H9 (cell line): ENCODE results near the gene PDE7B. TPM values are rescaled to one million over a fixed set of nuclear protein-coding genes. Genes with fewer than 3 reads are reported as not detected.

Experiments
- DNase-seq: peaks from one replicate; pipeline ENCODE4 v3.0.0-alpha.2; 2017
- H2AFZ ChIP-seq: one replicate; pipeline ENCODE4 v1.6.1; 2013; ENCODE audit warnings: mild to moderate bottlenecking, low read length, control low read depth, moderate library complexity
- H2AK5ac ChIP-seq: 2 replicates; pipeline ENCODE4 v1.6.1; 2013; ENCODE audit warnings: low read length, control low read depth, mixed read lengths; ENCODE audit not compliant: insufficient read length
- H2BK120ac ChIP-seq: one replicate; pipeline ENCODE4 v1.6.1; 2013; ENCODE audit warnings: low read depth, mild to moderate bottlenecking, low read length, control low read depth, inconsistent platforms; ENCODE audit not compliant: poor library complexity, severe bottlenecking
- H2BK12ac ChIP-seq: 2 replicates; pipeline ENCODE4 v1.6.1; 2013; ENCODE audit warnings: low read length, control low read depth, mixed read lengths, low read depth; ENCODE audit not compliant: insufficient read length
- H2BK15ac ChIP-seq: 2 replicates; pipeline ENCODE4 v1.6.1; 2013; ENCODE audit warnings: low read depth, low read length, control low read depth
- H2BK20ac ChIP-seq: one replicate; pipeline ENCODE4 v1.6.1; 2013; ENCODE audit warnings: low read depth, mild to moderate bottlenecking, low read length, control low read depth, inconsistent platforms; ENCODE audit not compliant: poor library complexity, severe bottlenecking
- H2BK5ac ChIP-seq: 2 replicates; pipeline ENCODE4 v1.6.1; 2013; ENCODE audit warnings: low read length, control low read depth, mixed read lengths; ENCODE audit not compliant: insufficient read length
- H3K14ac ChIP-seq: 2 replicates; pipeline ENCODE4 v1.6.1; 2013; ENCODE audit warnings: low read length, control low read depth; ENCODE audit not compliant: insufficient read depth
- H3K18ac ChIP-seq: 2 replicates; pipeline ENCODE4 v1.6.1; 2013; ENCODE audit warnings: low read depth, mild to moderate bottlenecking, mixed read lengths, low read length, control low read depth; ENCODE audit not compliant: insufficient read length
- H3K23ac ChIP-seq: 2 replicates; pipeline ENCODE4 v1.6.1; 2013; ENCODE audit warnings: low read length, control low read depth, mixed read lengths, low read depth; ENCODE audit not compliant: insufficient read length
- H3K23me2 ChIP-seq: 2 replicates; pipeline ENCODE4 v1.6.1; 2013; ENCODE audit warnings: low read depth, mild to moderate bottlenecking, mixed read lengths, low read length, control low read depth; ENCODE audit not compliant: insufficient read length, poor library complexity, severe bottlenecking
- H3K27ac ChIP-seq: 2 replicates; pipeline ENCODE4 v1.5.1; 2013; ENCODE audit warnings: low read length, control low read depth, mixed read lengths, low read depth; ENCODE audit not compliant: insufficient read length
- H3K27me3 ChIP-seq: 2 replicates; pipeline ENCODE4 v1.6.1; 2013; ENCODE audit warnings: low read length, control low read depth, inconsistent platforms; ENCODE audit not compliant: insufficient read depth
- H3K4ac ChIP-seq: 2 replicates; pipeline ENCODE4 v1.6.1; 2013; ENCODE audit warnings: low read depth, mild to moderate bottlenecking, control low read depth, inconsistent platforms, low read length, moderate library complexity
- H3K4me1 ChIP-seq: 2 replicates; pipeline ENCODE4 v1.6.1; 2013; ENCODE audit warnings: low read length, control low read depth, inconsistent platforms; ENCODE audit not compliant: insufficient read depth
- H3K4me2 ChIP-seq: 2 replicates; pipeline ENCODE4 v1.6.1; 2013; ENCODE audit warnings: low read length, control low read depth, mixed read lengths; ENCODE audit not compliant: insufficient read length, insufficient read depth
- H3K56ac ChIP-seq: 2 replicates; pipeline ENCODE4 v1.6.1; 2013; ENCODE audit warnings: low read depth, mild to moderate bottlenecking, mixed read lengths, low read length, control low read depth; ENCODE audit not compliant: insufficient read length
- H3K79me1 ChIP-seq: 2 replicates; pipeline ENCODE4 v1.6.1; 2013; ENCODE audit warnings: low read depth, mild to moderate bottlenecking, moderate library complexity, low read length, control low read depth, inconsistent platforms; ENCODE audit not compliant: insufficient read depth, poor library complexity, severe bottlenecking
- H3K79me2 ChIP-seq: 2 replicates; pipeline ENCODE4 v1.6.1; 2013; ENCODE audit warnings: low read length, control low read depth, inconsistent platforms; ENCODE audit not compliant: insufficient read depth
- H3K9ac ChIP-seq: 2 replicates; pipeline ENCODE4 v1.6.1; 2013; ENCODE audit warnings: low read length, control low read depth, mixed read lengths; ENCODE audit not compliant: insufficient read length; ENCODE audit errors: extremely low read depth
- H3K9me3 ChIP-seq: one replicate; pipeline ENCODE4 v1.6.1; 2013; ENCODE audit warnings: low read depth, low read length, inconsistent platforms; ENCODE audit not compliant: control insufficient read depth
- H3T11ph ChIP-seq: one replicate; pipeline ENCODE4 v1.6.1; 2013; ENCODE audit warnings: mild to moderate bottlenecking, low read length, control low read depth, inconsistent platforms
- H4K20me1 ChIP-seq: one replicate; pipeline ENCODE4 v1.6.1; 2013; ENCODE audit not compliant: control insufficient read depth, insufficient read length, insufficient read depth
- H4K5ac ChIP-seq: 2 replicates; pipeline ENCODE4 v1.6.1; 2013; ENCODE audit warnings: low read depth, mild to moderate bottlenecking, mixed read lengths, low read length, control low read depth; ENCODE audit not compliant: insufficient read length
- H4K8ac ChIP-seq: replicated peaks from 2 replicates; pipeline ENCODE4 v1.6.1; 2013; ENCODE audit warnings: low read length, control low read depth, mixed read lengths, low read depth; ENCODE audit not compliant: insufficient read length
- H4K91ac ChIP-seq: 2 replicates; pipeline ENCODE4 v1.6.1; 2013; ENCODE audit warnings: low read depth, mild to moderate bottlenecking, moderate library complexity, mixed read lengths, low read length, control low read depth; ENCODE audit not compliant: insufficient read length
- H3K27ac Mint-ChIP-seq, 3 experiments: 2 replicates in 2 of 3; 3 replicates in 1 of 3; pipeline ENCODE4 v1.8.0; 2020 to 2021; ENCODE audit warnings: mixed read lengths in 3 of 3, mild to moderate bottlenecking in 1 of 3, moderate library complexity in 1 of 3
- H3K27me3 Mint-ChIP-seq: 2 replicates; pipeline ENCODE4 v1.8.0; 2021; ENCODE audit warnings: low read depth, mild to moderate bottlenecking, moderate library complexity, mixed read lengths
- H3K36me3 Mint-ChIP-seq, 3 experiments: 2 replicates in 2 of 3; 3 replicates in 1 of 3; pipeline ENCODE4 v1.8.0; 2020 to 2021; ENCODE audit warnings: low read depth in 3 of 3, mixed read lengths in 3 of 3; ENCODE audit not compliant: insufficient read depth in 1 of 3
- H3K4me1 Mint-ChIP-seq, 2 experiments: 2 replicates each; pipeline ENCODE4 v1.8.0; 2020; ENCODE audit warnings: mixed read lengths in 2 of 2
- H3K4me3 Mint-ChIP-seq, 2 experiments: 2 replicates in 1 of 2; 3 replicates in 1 of 2; pipeline ENCODE4 v1.8.0; 2020 to 2021; ENCODE audit warnings: mild to moderate bottlenecking in 2 of 2, mixed read lengths in 2 of 2, moderate library complexity in 1 of 2
- H3K9me3 Mint-ChIP-seq, 2 experiments: 2 replicates in 1 of 2; 3 replicates in 1 of 2; pipeline ENCODE4 v1.8.0; 2020; ENCODE audit warnings: mild to moderate bottlenecking in 2 of 2, mixed read lengths in 2 of 2, moderate library complexity in 1 of 2
- WGBS: extraction: QIAGEN DNeasy Blood & Tissue Kit; methylation state at CpG from one replicate; pipeline ENCODE4 v1.1.7; 2013; ENCODE audit warnings: missing lambda C conversion rate, low lambda C conversion rate, mixed read lengths; ENCODE audit not compliant: insufficient read length; ENCODE audit errors: extremely low coverage; 5-methylcytosine and 5-hydroxymethylcytosine counted together
- total RNA-seq: library from RNA; stranded (reverse); gene quantifications from 2 replicates; pipeline ENCODE4 v1.2.1, GENCODE V29; 2021
- TF ChIP-seq, protein P1 (sequence below): fragments of 200-600 bp; sonication (generic); conservative IDR thresholded peaks from 3 replicates; pipeline ENCODE4 v1.8.0; 2021; ENCODE audit warnings: antibody characterized with exemption, mild to moderate bottlenecking

Gene PDE7B
- total RNA-seq, 1 experiment from 2014 or later: not detected

DNA sequence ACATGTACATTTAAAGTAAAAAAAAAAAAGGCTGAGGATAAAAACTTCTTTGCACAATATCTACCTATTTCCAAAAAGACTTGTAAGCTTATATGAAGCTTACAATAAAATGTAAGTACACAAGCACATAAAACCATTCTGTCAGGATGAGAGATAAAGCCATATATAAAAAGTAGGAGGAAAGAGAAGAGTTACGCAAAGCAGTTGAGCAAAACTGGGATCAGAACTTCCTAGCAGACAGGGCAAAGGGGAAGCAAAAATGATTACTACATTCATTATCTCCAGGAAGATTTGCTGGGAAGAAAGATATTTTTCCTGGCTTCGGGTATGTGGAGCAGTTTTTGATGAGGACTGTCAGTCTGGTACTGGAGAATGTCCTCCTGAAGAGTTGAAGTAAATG is 200.5 kb downstream of the PDE7B start:
- no peak overlapping the region for H3K18ac ChIP-seq
- no peak overlapping the region for H3K4ac ChIP-seq
- no peak overlapping the region for H3K14ac ChIP-seq
- no peaks in the 10 kb centered on the region for H3K36me3 Mint-ChIP-seq
- no peak overlapping the region for H2BK12ac ChIP-seq
- no peak overlapping the region; a peak in 1 of 7 replicates for H3K27ac Mint-ChIP-seq
- H3K9me3 Mint-ChIP-seq: no peaks in the 10 kb centered on the region; a peak in 1 of 5 replicates
- H2BK15ac ChIP-seq: no peak overlapping the region
- no peak overlapping the region for H3K4me2 ChIP-seq
- H3K79me1 ChIP-seq: no peaks in the 10 kb centered on the region
- WGBS: no CpG with 5 or more reads among the region's 2 CpGs
- H2AFZ ChIP-seq: no peak overlapping the region
- H4K91ac ChIP-seq: no peak overlapping the region
- H2BK5ac ChIP-seq: no peak overlapping the region
- H4K20me1 ChIP-seq: no peaks in the 10 kb centered on the region
- no peak overlapping the region for H3K23ac ChIP-seq
- no peak overlapping the region for H3K4me3 Mint-ChIP-seq
- H3K27me3 ChIP-seq: no peaks in the 10 kb centered on the region
- DNase-seq: no peak
- no peak overlapping the region for H3K56ac ChIP-seq
- no peak overlapping the region for H2BK120ac ChIP-seq
- no peaks in the 10 kb centered on the region for H3K27me3 Mint-ChIP-seq
- H3K4me1 Mint-ChIP-seq: no peaks in the 10 kb centered on the region
- no peak overlapping the region for H2AK5ac ChIP-seq
- no peaks in the 10 kb centered on the region for H3K4me1 ChIP-seq
- H3K9me3 ChIP-seq: no peaks in the 10 kb centered on the region
- no peak overlapping the region for H4K8ac ChIP-seq
- H2BK20ac ChIP-seq: no peak overlapping the region
- H3K23me2 ChIP-seq: no peaks in the 10 kb centered on the region
- TF ChIP-seq, protein P1, sequence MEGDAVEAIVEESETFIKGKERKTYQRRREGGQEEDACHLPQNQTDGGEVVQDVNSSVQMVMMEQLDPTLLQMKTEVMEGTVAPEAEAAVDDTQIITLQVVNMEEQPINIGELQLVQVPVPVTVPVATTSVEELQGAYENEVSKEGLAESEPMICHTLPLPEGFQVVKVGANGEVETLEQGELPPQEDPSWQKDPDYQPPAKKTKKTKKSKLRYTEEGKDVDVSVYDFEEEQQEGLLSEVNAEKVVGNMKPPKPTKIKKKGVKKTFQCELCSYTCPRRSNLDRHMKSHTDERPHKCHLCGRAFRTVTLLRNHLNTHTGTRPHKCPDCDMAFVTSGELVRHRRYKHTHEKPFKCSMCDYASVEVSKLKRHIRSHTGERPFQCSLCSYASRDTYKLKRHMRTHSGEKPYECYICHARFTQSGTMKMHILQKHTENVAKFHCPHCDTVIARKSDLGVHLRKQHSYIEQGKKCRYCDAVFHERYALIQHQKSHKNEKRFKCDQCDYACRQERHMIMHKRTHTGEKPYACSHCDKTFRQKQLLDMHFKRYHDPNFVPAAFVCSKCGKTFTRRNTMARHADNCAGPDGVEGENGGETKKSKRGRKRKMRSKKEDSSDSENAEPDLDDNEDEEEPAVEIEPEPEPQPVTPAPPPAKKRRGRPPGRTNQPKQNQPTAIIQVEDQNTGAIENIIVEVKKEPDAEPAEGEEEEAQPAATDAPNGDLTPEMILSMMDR: no peak
- H3T11ph ChIP-seq: no peak overlapping the region
- H4K5ac ChIP-seq: no peak overlapping the region
- no peak overlapping the region for H3K9ac ChIP-seq
- H3K27ac ChIP-seq: no peak overlapping the region
- H3K79me2 ChIP-seq: no peaks in the 10 kb centered on the region
